Uterus (tissue), 4 donors: Measurements from ENCODE around the gene LEMD1. TPM values are rescaled to one million over a fixed set of nuclear protein-coding genes. Genes with fewer than 3 reads are reported as not detected.

Experiments
- DNase-seq, 2 donors: peaks; one replicate each; pipeline ENCODE4 v3.0.0-alpha.2; 2019 to 2020
- H3K27ac ChIP-seq, 2 donors: fragments of 200-600 bp; sonication (generic); 1 replicate in 1 of 2; 2 replicates in 1 of 2; pipeline ENCODE4 v1.5.1; 2016 to 2018
- H3K27me3 ChIP-seq, 2 donors: fragments of 200-600 bp; sonication (generic); one replicate each; pipeline ENCODE4 v1.5.1; 2018 to 2019; ENCODE audit warnings: control low read depth in 1 of 2
- H3K36me3 ChIP-seq, 2 donors: fragments of 200-600 bp; sonication (generic); one replicate each; pipeline ENCODE4 v1.5.1; 2019; ENCODE audit warnings: control low read depth in 1 of 2
- H3K4me1 ChIP-seq, 2 donors: fragments of 200-600 bp; sonication (generic); one replicate each; pipeline ENCODE4 v1.5.1; 2018 to 2019; ENCODE audit warnings: control low read depth in 1 of 2
- H3K4me3 ChIP-seq, 2 donors: fragments of 200-600 bp; sonication (generic); 1 replicate in 1 of 2; 2 replicates in 1 of 2; pipeline ENCODE4 v1.5.1; 2018 to 2019; ENCODE audit warnings: mild to moderate bottlenecking in 1 of 2
- H3K9me3 ChIP-seq, 2 donors: fragments of 200-600 bp; sonication (generic); one replicate each; pipeline ENCODE4 v1.5.1; 2019; ENCODE audit warnings: control low read depth in 1 of 2
- CTCF ChIP-seq, 4 experiments: fragments of 200-600 bp in 2 of 4; fragments of 450-650 bp in 2 of 4; sonication (generic) in 2 of 4; IDR thresholded peaks; one replicate each; pipeline ENCODE4 v1.5.1; 2016 to 2019; ENCODE audit warnings: antibody characterized with exemption in 4 of 4, mild to moderate bottlenecking in 2 of 4, moderate library complexity in 1 of 4
- POLR2A ChIP-seq, 2 donors: fragments of 450-650 bp; IDR thresholded peaks; one replicate each; pipeline ENCODE4 v1.6.1; 2016; ENCODE audit warnings: antibody characterized with exemption in 2 of 2, mild to moderate bottlenecking in 1 of 2, moderate library complexity in 1 of 2
- intact Hi-C: fragments of 100-400 bp; cut with DNase I; formaldehyde crosslinking; loops from one replicate; pipeline ENCODE4 v1.15.1; 2023; ENCODE audit warnings: low total_unique reads
- total RNA-seq, 4 donors: library from RNA; depleted of rRNA in 3 of 4; stranded (reverse); fragments of >200 nt in 3 of 4; gene quantifications; one replicate each; pipeline versions ENCODE4 v1.1.0 to v1.2.4, GENCODE V29; 2014 to 2023
- donor health status: DM: yes; HTN: yes; CAD: no.

Gene LEMD1
- total RNA-seq, 4 donors from 2014 or later, result 1.6 to 1.8 TPM; not detected in 2

GRCh38 chr1:205453466-205453865, 31.6 kb upstream of the LEMD1 start:
- peaks cover 0 to 22% of the 10 kb centered on the region in 2 donors for H3K4me1 ChIP-seq
- H3K4me3 ChIP-seq, result no peak overlapping the region
- H3K27ac ChIP-seq, result no peak overlapping the region
- DNase-seq, result no peak
- no peaks in the 10 kb centered on the region for H3K36me3 ChIP-seq
- intact Hi-C loops, result no loop called here
- H3K27me3 ChIP-seq, result peaks cover 7 to 32% of the 10 kb centered on the region in 2 donors
- no peaks in the 10 kb centered on the region for H3K9me3 ChIP-seq
- TF ChIP-seq POLR2A (IDR thresholded peaks at IDR 0.05) (no peak), CTCF (IDR thresholded peaks at IDR 0.05) (no peak)

- TF ChIP-seq POLR2A (IDR thresholded peaks at IDR 0.05) (no peak), CTCF (IDR thresholded peaks at IDR 0.05) (no peak)
- intact Hi-C loops, result no loop called here
Observed at GRCh38 chr1:205452933-205453332, 31.1 kb upstream of the LEMD1 start.

GRCh38 chr1:205452364-205452763, 30.5 kb upstream of the LEMD1 start:
- H3K4me1 ChIP-seq, result peaks cover 0 to 24% of the 10 kb centered on the region in 2 donors
- no peaks in the 10 kb centered on the region for H3K9me3 ChIP-seq
- H3K27me3 ChIP-seq, result peaks cover 7 to 32% of the 10 kb centered on the region in 2 donors
- no peak for TF ChIP-seq CTCF (IDR thresholded peaks at IDR 0.05)
- TF ChIP-seq POLR2A (IDR thresholded peaks at IDR 0.05), result no peak
- H3K27ac ChIP-seq, result no peak overlapping the region
- intact Hi-C loops, result no loop called here
- no peak for DNase-seq
- H3K4me3 ChIP-seq, result no peak overlapping the region
- H3K36me3 ChIP-seq, result no peaks in the 10 kb centered on the region

More at GRCh38 chr1:205452933-205453332, 31.1 kb upstream of the LEMD1 start:
- no peak for DNase-seq
- Histone ChIP-seq H3K27me3 (peaks cover 7 to 32% of the 10 kb centered on the region in 2 donors), H3K27ac (no peak overlapping the region), H3K4me3 (no peak overlapping the region), H3K9me3 (no peaks in the 10 kb centered on the region), H3K4me1 (peaks cover 0 to 22% of the 10 kb centered on the region in 2 donors), H3K36me3 (no peaks in the 10 kb centered on the region)

- H3K27ac ChIP-seq, result no peak overlapping the region
- intact Hi-C loops, result no loop called here
- no peak for DNase-seq
- H3K27me3 ChIP-seq, result peaks cover 7 to 32% of the 10 kb centered on the region in 2 donors
- peaks cover 0 to 22% of the 10 kb centered on the region in 2 donors for H3K4me1 ChIP-seq
- H3K36me3 ChIP-seq, result no peaks in the 10 kb centered on the region
- H3K9me3 ChIP-seq, result no peaks in the 10 kb centered on the region
- H3K4me3 ChIP-seq, result no peak overlapping the region
- no peak for TF ChIP-seq CTCF (IDR thresholded peaks at IDR 0.05)
- TF ChIP-seq POLR2A (IDR thresholded peaks at IDR 0.05), result no peak
Observed at GRCh38 chr1:205451759-205452164, 29.9 kb upstream of the LEMD1 start.

- Histone ChIP-seq H3K27me3 (peaks cover 1 to 29% of the 10 kb centered on the region in 2 donors), H3K4me3 (no peak overlapping the region), H3K4me1 (peaks cover 0 to 16% of the 10 kb centered on the region in 2 donors), H3K9me3 (no peaks in the 10 kb centered on the region), H3K27ac (no peak overlapping the region), H3K36me3 (no peaks in the 10 kb centered on the region)
- intact Hi-C loops, result no loop called here
- TF ChIP-seq CTCF (IDR thresholded peaks at IDR 0.05) (no peak), POLR2A (IDR thresholded peaks at IDR 0.05) (no peak)
- DNase-seq, result no peak
Observed at GRCh38 chr1:205451202-205451601, 29.3 kb upstream of the LEMD1 start.
